ENCODE results near the gene DENND11. TPM values are rescaled to one million over a fixed set of nuclear protein-coding genes. Genes with fewer than 3 reads are reported as not detected.
"Not testable (repeated sequence)": the region's sequence is repeated elsewhere in the genome, so short reads cannot be mapped to it uniquely, and the experiment has no call there.

DENND11 gene
- total RNA-seq, 1 donor from 2014 or later: 33.9 TPM

DNA sequence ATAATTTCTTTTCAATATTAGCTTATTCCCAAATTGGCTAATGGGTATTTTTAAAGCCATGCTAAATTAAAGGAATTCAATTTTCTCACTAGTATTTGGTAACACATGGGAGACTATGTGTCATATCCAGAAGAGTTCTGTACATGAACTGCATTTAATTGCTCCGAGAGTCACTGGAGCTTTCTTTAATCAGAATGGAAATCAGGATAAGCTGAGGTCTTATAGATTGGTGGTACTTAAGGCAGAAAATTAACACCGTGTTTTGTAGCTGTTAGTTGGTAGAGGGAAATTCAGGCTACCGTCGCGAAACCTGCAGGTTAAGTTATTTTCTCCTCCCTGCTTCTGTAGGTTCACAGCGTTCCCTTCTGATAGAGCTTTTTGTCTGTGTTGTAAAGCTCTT is 6.4 kb upstream of the DENND11 start, which contains the start of gene WEE2:
Gene WEE2, plus strand, starts transcription at position 3 of the 400 bp plus-strand sequence. CDS start 406 bp downstream, outside the sequence.
- no peak for DNase-seq (ENCODE audit: low read depth, low spot score)

DNA sequence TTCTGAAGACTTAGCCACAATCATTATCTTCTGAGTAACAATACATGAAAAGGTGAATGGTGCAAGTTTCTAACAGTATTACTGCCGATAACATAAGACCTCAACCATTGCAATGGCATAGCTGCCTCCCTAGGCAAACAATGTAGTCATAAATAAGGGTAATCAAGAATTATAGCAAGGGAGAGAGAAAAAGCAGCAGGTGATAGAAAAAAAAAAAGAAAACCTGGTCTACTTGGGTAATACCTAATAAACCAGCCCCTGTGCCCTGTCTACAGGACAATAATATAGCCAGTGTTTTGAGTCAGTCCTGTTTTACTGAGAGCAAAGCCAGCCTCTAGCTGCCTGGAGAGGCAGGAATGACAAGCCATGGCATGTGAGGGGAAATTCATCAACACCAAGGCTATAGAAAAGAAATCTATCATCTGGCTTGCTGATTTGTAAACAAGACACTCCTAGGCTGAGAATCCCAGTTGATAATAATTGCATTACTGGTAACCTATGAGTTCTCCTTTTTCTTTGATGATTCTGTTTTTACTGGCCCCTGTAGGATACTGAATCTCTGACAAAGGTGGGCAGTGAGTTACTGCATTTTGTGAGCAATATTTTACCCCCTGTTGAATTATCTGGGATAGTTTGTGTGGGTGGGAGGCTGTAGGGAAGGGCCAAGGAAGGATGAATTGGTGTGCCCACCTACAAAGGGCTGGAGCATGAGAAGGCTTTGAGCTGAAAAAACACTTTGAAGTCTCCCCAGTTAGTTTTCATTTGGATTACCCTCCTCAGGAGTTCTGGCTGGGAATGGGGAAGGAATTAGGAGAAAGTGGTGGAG is 4.5 kb upstream of the DENND11 start:
- no peak for DNase-seq (ENCODE audit: low read depth, low spot score)

DNA sequence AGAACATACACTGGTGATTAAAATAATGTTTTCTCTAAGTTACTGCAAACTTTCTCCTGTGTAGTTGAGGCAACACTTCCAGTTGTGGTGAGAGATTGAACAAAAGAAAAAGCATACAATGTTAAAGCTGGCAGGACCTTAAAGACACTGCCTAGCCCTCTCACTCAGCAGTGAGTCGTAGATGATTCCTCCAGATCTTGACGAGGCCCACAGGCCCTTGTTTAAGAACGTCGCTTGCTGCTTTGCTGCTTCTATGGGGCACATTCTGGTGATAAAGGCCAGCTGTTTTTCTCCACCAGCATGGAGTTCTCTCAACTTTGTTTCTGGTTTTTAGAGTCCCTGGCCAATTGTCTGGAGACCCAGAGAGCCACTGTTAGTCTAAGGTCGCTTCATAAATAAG is 2.8 kb upstream of the DENND11 start:
- no peak for DNase-seq (ENCODE audit: low read depth, low spot score)

DNA sequence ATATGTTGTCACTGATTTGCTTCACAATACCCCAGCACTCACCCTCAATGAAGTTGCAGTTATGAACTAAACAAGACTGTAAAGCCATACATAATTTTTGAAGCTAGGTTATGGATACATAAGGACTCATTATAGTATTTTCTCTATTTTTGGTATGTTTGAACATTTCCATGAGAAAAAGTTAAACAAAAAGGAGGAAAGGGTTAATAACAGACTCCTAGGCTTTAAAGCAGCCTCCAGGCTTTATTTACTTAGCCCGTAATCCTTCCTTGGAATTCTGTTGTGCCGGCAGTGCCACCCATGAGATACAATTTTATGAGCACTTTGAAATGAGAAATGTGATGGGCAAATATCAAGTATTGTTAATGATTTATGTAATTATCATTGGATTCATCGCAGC is 2.1 kb upstream of the DENND11 start:
- no peak for DNase-seq (ENCODE audit: low read depth, low spot score)

DNA sequence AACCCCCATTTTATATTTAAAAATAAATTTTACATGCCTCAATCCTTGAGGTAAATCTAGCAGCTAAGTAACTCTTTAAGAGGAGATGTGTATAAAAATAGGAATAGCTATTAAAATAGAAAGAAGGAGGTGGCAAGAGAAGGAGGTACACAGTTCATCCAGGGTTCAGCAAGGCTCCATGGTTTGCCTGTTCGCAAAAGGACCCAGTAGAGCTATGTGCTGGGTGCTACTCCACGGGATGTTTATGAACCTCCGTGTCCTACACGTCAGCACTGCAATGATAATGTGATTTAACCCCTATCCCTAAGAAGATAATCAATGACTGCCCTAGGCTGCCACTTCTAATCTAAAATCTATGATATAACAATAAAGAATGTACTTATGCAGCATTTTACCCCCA is 926 bp upstream of the DENND11 start:
- DNase-seq (ENCODE audit: low read depth, low spot score): no peak

DNA sequence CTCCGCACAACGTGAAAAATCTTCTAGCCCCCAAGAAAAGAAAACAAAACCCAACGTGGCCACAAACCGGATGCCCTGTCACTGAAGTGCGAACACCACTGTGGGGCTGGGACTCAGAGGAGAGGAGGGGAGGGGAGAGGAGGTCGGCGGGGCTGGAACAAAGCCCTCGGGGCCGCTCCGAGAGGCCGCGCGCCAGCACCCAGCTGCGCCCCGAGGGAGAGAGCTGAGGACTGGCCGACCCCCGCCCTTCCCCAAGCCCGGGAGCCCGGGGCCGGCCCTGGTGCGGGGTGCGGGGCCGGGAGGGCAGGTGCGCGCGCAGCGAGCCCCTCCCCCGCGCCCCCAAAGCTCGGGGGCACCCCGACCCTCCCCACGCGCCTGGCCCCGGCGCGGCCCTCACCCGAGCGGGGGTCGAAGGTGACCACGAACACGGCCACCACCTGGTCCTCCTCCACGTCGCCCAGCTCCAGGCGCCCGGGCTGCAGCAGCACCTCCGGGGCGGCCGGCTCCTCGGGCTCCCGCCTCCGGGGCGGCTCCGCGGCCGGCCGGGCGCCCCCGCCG is 398 bp downstream of the DENND11 start:
- no peak for DNase-seq (ENCODE audit: low read depth, low spot score)

DNA sequence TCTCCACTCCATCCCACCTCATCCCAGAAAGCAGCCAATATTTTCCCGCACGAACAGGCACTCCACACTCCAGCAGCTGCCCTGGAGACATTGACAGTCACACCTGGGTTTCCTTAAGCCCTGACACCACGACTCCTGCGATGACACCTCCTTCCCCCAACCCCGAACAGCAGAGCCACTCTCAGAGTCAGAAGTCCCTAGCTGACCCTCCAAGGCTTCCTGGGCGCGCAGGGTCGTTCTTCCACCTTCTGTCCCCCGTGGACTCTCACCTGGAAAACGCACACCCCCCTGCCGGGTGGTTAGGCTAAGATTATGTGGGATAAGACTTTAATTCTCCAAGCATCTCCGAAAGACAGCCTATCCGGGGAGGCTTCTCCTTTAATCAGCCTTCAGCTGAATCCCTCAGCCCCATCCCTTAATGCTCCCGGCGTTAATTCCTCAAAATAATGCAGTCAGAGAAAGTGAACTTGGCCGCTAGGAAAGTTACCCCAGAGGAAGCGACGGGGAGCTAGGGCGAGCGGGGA is 1.1 kb downstream of the DENND11 start:
- no peak for DNase-seq (ENCODE audit: low read depth, low spot score)

DNA sequence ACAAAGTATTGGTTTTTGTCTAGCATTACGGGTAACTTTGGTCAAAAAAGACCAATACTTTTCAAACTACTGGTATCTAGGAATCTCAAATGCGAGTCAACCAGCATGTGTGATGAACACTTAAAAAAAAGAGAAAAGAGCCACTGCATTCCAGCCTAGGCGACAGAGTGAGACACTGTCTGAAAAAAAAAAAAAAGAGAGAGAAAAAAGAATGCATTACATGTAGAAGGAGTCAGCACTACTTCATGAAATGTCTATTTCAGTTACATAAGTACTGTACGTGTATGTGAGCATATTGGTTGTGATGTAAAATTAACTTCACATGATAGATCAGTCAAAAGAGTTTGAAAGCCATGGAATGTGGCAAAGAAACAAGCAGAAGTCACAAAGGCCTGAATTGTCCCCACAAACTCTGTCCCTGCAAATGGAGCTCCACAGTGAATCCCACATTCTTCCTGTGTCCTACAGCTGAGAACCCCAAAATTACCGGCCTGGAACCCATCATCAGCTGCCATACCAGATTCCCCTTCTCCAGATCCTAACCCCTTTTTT is 1.6 kb downstream of the DENND11 start:
- no peak for DNase-seq (ENCODE audit: low read depth, low spot score)

DNA sequence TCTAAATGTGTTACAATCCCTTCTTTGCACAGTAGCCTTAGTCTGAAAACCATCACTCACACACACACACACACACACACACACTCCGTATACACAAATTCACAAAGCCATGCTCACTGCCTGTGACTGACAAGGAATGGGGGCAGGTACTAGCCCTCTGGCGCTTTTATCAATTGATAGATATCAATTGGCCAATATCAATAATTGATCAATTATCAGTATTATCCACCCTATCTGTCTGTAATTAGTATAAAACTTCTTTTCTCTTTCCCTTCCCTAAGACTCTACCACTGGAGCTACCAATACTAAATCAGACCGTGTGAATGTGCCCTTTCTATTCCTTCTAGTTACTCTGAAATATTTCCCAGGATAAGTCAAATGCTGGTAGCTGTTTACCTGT is 2.1 kb downstream of the DENND11 start:
- no peak for DNase-seq (ENCODE audit: low read depth, low spot score)

DNA sequence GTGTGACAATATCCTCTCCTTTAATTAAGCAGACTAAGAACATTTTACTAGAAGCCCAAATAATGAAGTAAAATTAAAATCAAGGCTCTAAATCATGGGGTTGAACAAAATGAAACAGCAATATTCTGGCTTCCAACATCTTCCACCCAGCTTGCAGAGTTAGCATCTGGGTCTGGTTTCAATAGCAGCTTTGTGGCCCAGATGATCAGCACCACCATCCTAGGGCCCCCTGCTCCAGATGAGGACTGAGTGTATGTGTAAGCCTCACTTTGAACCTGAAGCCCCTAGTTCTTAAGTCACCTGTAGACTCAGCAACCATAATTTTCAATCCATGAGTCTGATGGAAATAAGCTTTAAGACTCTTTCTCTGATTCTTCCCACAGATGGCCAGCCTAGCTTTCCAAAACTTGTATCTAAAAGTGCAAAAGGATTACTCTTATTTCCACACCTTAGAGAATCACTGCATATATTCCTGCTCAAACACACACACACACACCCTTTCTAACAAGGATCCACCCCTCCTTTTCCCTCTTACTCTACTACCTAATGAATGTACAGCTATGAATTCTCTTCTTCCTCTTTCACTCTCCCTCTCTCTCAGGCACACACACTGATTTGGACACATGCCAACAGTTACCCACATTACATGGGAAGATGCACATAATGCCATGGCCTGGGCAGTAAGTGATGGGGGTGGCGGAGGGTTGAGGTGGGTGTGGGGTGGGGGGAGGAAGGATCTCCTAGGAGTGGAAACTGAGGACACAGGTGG is 3.5 kb downstream of the DENND11 start:
- DNase-seq (ENCODE audit: low read depth, low spot score): no peak

DNA sequence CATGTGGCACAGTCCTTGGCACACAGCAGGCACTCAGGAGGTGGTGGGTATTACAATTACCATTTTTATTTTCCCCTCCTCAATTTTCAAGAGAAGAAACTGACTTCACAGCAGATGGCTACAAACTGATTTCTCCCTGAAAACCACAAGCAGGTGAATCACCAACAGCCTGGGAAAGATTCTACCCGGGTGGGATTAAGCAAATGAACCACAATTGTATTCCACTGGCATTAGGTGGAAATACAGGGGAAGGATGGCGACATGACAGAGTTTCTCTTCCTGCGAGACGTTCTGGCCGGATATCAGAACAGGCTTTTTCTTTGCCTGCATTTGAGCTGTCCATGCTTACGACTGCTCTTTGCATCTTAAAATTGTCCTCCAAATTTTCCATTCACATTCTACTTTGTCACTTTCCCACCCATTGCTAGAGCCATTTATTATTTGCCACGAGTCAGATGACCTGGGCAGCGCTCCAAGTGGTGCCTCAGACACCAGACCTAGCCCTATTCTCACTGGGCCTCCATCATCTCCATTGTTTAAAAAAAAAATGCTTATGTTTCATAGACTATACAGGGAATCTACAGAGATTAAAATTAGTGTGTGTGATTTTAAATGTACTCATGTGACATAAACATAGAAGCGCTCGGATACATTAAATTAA is 4.6 kb downstream of the DENND11 start:
- DNase-seq (ENCODE audit: low read depth, low spot score): no peak

DNA sequence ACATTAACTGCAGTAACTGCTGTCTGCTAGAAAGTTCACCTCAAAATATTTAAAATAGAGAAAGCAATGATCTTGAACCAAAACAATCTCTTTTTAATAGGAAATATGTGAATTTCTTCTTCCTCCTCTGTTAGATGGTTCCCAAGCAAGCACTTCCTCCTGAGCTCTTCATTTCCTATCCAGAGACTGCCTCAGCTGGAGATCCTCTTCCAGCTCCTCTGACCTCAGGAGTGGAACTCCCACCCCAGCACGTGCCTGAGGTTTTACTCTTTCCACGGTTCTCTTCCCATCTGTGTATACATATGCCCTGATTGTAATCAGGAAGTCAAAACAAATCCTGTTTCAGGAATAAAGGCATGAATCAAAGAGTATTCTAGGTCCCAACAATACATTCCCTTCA is 5.6 kb downstream of the DENND11 start:
- no peak for DNase-seq (ENCODE audit: low read depth, low spot score)

DNA sequence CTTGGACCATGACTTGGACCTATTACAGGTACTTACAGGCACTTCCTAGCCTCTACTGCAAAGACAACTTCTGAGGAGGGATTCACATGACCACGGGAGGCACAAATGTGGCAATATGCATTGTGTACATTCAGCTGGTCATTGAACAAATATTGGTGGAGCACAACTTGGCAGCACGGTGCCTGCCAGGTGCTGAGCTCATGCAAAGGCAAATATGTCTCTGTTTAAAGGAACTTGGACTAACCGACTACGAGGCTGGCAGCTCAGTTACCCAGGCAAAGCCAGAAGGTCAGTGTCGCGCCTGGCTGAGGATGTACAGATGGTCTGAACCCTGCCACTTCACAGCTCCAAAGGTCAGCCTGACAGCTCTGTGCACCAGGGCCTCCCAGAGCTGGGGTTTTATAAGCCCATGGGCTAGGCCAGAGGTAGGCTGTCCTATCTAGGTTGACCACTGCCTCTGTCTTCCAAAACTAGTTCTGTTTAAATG is 6.1 kb downstream of the DENND11 start:
- DNase-seq (ENCODE audit: low read depth, low spot score): no peak

DNA sequence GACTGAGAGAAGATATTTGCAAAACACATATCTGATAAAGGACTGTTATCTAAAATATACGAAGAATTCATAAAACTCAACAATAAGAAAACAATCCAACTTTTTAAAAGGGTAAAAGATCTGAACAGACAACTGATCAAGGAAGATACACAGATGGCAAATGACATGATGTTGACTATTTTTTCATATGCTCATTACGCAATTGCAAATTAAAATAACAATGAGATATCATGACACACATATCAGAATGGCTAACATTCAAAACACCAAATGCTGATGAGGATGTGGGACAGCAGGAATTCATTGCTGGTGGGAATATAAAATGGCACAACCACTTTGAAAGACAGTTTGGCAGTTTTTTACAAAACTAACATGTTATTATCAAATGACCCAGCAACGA is 8.9 kb downstream of the DENND11 start:
- DNase-seq (ENCODE audit: low read depth, low spot score): no peak

DNA sequence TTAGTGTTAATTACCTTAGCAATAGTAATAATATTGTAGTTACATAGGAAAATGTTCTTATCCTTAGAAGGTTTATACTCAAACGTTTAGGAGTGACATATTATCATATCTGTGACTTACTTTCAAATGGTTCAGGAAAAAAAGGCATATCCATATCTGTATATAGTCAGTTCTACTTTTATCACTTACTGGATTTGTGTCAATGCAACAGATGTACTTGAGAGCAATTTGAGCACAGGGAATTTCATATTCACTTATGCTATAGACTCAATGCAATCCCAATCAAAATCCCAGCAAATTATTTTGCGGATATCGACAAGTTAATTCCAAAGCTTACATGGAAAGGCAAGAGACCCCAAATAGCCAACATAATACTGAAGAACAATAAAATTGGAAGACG is 10.0 kb downstream of the DENND11 start:
- no peak for DNase-seq (ENCODE audit: low read depth, low spot score)

DNA sequence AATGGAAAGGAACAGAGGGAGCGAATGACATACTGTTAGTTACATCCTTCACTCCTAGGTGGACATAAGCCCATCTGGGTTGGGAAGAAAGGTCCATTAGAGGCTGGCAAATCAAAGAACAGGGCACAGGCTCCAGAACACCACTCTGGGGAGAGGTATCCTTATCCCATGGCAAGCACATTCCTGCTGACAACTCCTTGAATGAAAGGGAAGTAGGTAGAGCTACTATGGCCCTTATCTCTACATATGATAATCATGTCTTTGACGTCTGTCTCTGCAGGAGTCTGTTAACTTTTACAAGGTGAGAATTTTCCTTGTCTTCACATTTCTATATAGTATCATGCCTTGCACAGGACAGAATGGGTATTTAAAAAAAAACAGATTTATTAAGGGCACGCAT is 10.4 kb downstream of the DENND11 start:
- DNase-seq (ENCODE audit: low read depth, low spot score): no peak

DNA sequence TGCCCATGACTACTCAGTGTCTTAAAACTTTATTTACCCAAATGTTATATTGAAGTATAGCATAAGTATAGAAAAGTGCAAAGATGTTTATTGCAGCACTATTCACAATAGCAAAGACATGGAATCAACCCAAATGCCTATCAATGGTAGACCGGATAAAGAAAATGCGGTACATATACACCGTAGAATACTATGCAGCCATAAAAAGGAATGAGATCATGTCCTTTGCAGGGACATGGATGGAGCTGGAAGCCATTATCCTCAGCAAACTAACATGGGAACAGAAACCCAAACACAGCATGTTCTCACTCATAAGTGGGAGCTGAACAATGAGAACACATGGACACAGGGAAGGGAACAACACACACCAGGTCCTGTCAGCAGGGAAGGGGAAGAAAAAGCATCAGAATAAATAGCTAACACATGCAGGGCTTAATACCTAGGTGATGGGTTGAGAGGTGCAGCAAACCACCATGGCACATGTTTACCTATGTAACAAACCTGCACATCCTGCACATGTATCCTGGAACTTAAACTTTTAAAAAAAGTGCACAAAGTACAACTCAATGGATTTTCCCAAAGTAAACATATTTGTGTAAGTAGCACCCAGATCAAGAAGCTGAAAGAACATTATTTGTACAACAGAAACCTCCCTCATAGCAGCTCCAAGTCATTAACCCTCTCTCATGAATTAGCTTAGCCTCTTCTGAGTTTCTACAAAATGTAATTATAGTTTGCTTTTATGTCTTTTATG is 12.7 kb downstream of the DENND11 start:
- not testable (repeated sequence) for DNase-seq (ENCODE audit: low read depth, low spot score)

DNA sequence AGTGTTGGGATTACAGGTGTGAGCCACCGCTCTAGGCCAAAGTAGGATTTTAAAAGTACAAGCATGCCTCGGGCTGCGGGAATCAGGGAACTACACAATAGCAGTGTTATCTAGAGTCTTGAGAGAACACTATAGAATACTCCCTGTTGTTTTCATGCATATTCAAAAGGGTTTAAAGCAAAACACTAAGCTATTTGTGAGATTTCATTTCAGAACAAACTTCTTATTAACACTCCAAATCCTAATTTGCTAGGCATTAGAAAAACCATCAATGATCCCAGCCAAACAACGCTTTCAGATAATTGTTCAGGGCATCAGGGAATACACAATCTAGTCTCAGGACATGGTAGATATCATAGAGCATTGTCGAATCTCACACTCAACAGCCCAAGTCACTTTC is 13.9 kb downstream of the DENND11 start:
- no peak for DNase-seq (ENCODE audit: low read depth, low spot score)

DNA sequence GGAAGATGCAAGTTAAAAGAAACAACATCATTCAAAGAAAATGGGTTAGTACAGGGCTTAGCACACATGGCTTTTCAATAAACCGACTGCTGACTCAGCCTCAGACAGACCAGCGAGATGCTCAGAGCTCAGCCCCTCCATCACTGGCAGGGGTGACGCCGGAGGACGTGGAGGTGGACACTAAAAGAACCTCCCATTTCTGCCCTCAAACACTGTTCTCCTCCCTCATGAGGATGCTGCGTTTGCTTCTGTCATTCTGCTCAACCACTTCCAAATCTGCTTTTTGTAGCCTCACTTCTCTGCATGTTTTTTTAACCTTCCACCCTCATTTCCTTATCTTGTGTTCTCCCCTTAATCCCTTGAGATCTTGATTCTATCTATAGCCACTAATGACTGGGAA is 15.3 kb downstream of the DENND11 start:
- DNase-seq (ENCODE audit: low read depth, low spot score): no peak

DNA sequence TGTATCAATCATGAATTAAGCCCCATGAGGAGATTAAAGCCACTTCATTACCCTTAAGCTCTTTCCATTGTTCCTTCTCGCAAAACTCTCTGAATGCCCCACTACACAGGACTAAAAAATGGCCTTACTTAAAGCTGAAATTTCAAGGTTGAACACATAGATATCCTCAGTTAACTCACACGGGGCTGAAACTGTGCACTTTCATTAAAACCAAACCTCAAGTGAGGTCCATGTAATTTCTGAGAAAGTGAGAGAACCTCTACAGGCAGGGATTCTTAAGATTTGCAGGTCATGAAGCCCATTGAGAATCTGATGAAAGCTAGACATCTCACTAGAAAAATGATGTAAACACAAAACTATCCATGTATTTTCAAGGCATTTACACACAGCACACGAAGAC is 15.9 kb downstream of the DENND11 start:
- no peak for DNase-seq (ENCODE audit: low read depth, low spot score)

Measured in pulmonary artery endothelial cell (primary cell).